ENCODE results near the gene DPYSL3.

DPYSL3 gene

GRCh38 chr5:147361441-147362175, 148.3 kb downstream of the DPYSL3 start:
- no peak for DNase-seq (ENCODE audit: extremely low spot score)
- ChIA-PET CTCF (no interaction called here), POLR2A (no interaction called here)
- no peak for TF ChIP-seq CTCF (IDR thresholded peaks at IDR 0.05; ENCODE audit: control extremely low read depth, extremely low read depth, low read depth, missing control alignments)

- no peak for DNase-seq (ENCODE audit: extremely low spot score)
- CTCF ChIA-PET, result no interaction called here
- TF ChIP-seq CTCF (IDR thresholded peaks at IDR 0.05; ENCODE audit: control extremely low read depth, extremely low read depth, low read depth, missing control alignments), result no peak
- POLR2A ChIA-PET, result no interaction called here
Measured at GRCh38 chr5:147360816-147361215, 149.1 kb downstream of the DPYSL3 start.

GRCh38 chr5:147359581-147359980, 150.3 kb downstream of the DPYSL3 start:
- POLR2A ChIA-PET, result no interaction called here

GRCh38 chr5:147359101-147359500, 150.8 kb downstream of the DPYSL3 start:
- POLR2A ChIA-PET, result no interaction called here

More at GRCh38 chr5:147359581-147359980, 150.3 kb downstream of the DPYSL3 start:
- no peak for DNase-seq (ENCODE audit: extremely low spot score)
- CTCF ChIA-PET, result interaction anchor here (1.3 kb wide), 1 partner anchor 11 kb away, joined by 3 read pairs; no protein-coding TSS in a partner anchor
- TF ChIP-seq CTCF (IDR thresholded peaks at IDR 0.05; ENCODE audit: control extremely low read depth, extremely low read depth, low read depth, missing control alignments), result no peak

GRCh38 chr5:147349241-147349640, 160.6 kb downstream of the DPYSL3 start:
- CTCF ChIA-PET, result interaction anchor here (1.1 kb wide), 1 partner anchor 35 kb away, joined by 3 read pairs; no protein-coding TSS in a partner anchor
- no peak for DNase-seq (ENCODE audit: extremely low spot score)
- TF ChIP-seq CTCF (IDR thresholded peaks at IDR 0.05; ENCODE audit: control extremely low read depth, extremely low read depth, low read depth, missing control alignments), result no peak
- POLR2A ChIA-PET, result no interaction called here

More at GRCh38 chr5:147359101-147359500, 150.8 kb downstream of the DPYSL3 start:
- DNase-seq (ENCODE audit: extremely low spot score), result no peak
- CTCF ChIA-PET, result interaction anchor here (1.3 kb wide), 1 partner anchor 11 kb away, joined by 3 read pairs; no protein-coding TSS in a partner anchor
- TF ChIP-seq CTCF (IDR thresholded peaks at IDR 0.05; ENCODE audit: control extremely low read depth, extremely low read depth, low read depth, missing control alignments), result no peak

GRCh38 chr5:147348451-147348850, 161.4 kb downstream of the DPYSL3 start:
- no peak for DNase-seq (ENCODE audit: extremely low spot score)
- POLR2A ChIA-PET, result no interaction called here
- TF ChIP-seq CTCF (IDR thresholded peaks at IDR 0.05; ENCODE audit: control extremely low read depth, extremely low read depth, low read depth, missing control alignments), result no peak
- CTCF ChIA-PET, result no interaction called here

Data from GM10248 (cell line).